OCI-LY7 (cell line): ENCODE results near the gene NKAIN2. TPM values are rescaled to one million over a fixed set of nuclear protein-coding genes. Genes with fewer than 3 reads are reported as not detected.

Experiments
- BruUV-seq: library from RNA; stranded (reverse); fragments of 400-500 nt; replicated peaks from 2 replicates; lab custom pipeline; 2021; lab: Mats Ljungman, UMichigan
- CTCF ChIA-PET: fragments of 300-600 bp; sonication (Branson Sonifier 250); formaldehyde crosslinking; loops from one replicate; lab custom pipeline; 2022; ENCODE audit warnings: antibody characterized with exemption; ENCODE audit not compliant: unreplicated experiment; lab: Charles Lee
- POLR2A ChIA-PET: fragments of 300-600 bp; sonication (Branson Sonifier 250); formaldehyde crosslinking; loops from one replicate; lab custom pipeline; 2022; ENCODE audit warnings: antibody characterized with exemption; lab: Charles Lee
- DNase-seq: peaks from one replicate; pipeline ENCODE4 v3.0.0-alpha.2; 2015; ENCODE audit warnings: low spot score
- H2AFZ ChIP-seq: fragments of 200-600 bp; sonication (generic), shearing (Covaris generic); 2 replicates; pipeline ENCODE4 v1.6.1; 2014; ENCODE audit warnings: mild to moderate bottlenecking, antibody characterized with exemption, low read length, moderate library complexity
- H3K27ac ChIP-seq: fragments of 200-600 bp; sonication (generic); 2 replicates; pipeline ENCODE4 v1.5.1; 2014; ENCODE audit warnings: mixed run types, low read depth, mild to moderate bottlenecking, moderate library complexity, low read length, inconsistent platforms; ENCODE audit not compliant: poor library complexity, severe bottlenecking
- H3K36me3 ChIP-seq: fragments of 200-600 bp; sonication (generic); 2 replicates; pipeline ENCODE4 v1.6.1; 2014; ENCODE audit warnings: mild to moderate bottlenecking, antibody characterized with exemption, low read length, moderate library complexity, mixed read lengths; ENCODE audit not compliant: insufficient read depth
- H3K4me1 ChIP-seq: fragments of 200-600 bp; sonication (generic); 2 replicates; pipeline ENCODE4 v1.5.1; 2014; ENCODE audit warnings: mild to moderate bottlenecking, low read length; ENCODE audit not compliant: insufficient read depth, poor library complexity, severe bottlenecking
- H3K4me2 ChIP-seq: fragments of 200-600 bp; sonication (generic); 2 replicates; pipeline ENCODE4 v1.6.1; 2014; ENCODE audit warnings: mild to moderate bottlenecking, low read length
- H3K4me3 ChIP-seq: fragments of 200-600 bp; sonication (generic); 2 replicates; pipeline ENCODE4 v1.5.1; 2014; ENCODE audit warnings: mild to moderate bottlenecking, low read depth, low read length; ENCODE audit not compliant: poor library complexity, severe bottlenecking
- H3K79me2 ChIP-seq: fragments of 200-600 bp; sonication (generic); 2 replicates; pipeline ENCODE4 v1.6.1; 2016; ENCODE audit warnings: low read depth, mild to moderate bottlenecking, low read length, moderate library complexity, mixed read lengths; ENCODE audit not compliant: insufficient read depth
- H3K9me2 ChIP-seq: fragments of 200-600 bp; sonication (generic); 2 replicates; pipeline ENCODE4 v1.6.1; 2016; ENCODE audit warnings: mild to moderate bottlenecking, low read length, mixed read lengths; ENCODE audit not compliant: insufficient read depth
- H3K9me3 ChIP-seq: fragments of 200-600 bp; sonication (generic); 2 replicates; pipeline ENCODE4 v1.6.1; 2014; ENCODE audit warnings: mild to moderate bottlenecking, mixed run types, low read length, mixed read lengths
- H4K20me1 ChIP-seq: fragments of 200-600 bp; sonication (generic); 2 replicates; pipeline ENCODE4 v1.6.1; 2014; ENCODE audit warnings: mild to moderate bottlenecking, antibody characterized with exemption, low read length, moderate library complexity, mixed read lengths; ENCODE audit not compliant: insufficient read depth
- EZH2phosphoT487 ChIP-seq: fragments of 200-600 bp; sonication (generic); IDR thresholded peaks from 2 replicates; pipeline ENCODE4 v1.6.1; 2018; ENCODE audit warnings: low read depth, borderline replicate concordance, mild to moderate bottlenecking, mixed run types, antibody characterized with exemption, low read length, moderate library complexity, mixed read lengths
- intact Hi-C: fragments of 100-400 bp; cut with micrococcal nuclease; formaldehyde crosslinking; loops from one replicate; pipeline ENCODE4 v1.10.0; 2022; ENCODE audit not compliant: unreplicated experiment
- total RNA-seq, 2 experiments: library from RNA; depleted of rRNA in 1 of 2; stranded (reverse); fragments of >200 nt in 1 of 2; shearing (Covaris generic) in 1 of 2; gene quantifications; 2 replicates each; pipeline ENCODE4 v1.2.3, GENCODE V29; 2014 to 2022
- TF ChIP-seq, protein P1 (sequence below): fragments of 200-600 bp; sonication (generic); conservative IDR thresholded peaks from 2 replicates; pipeline ENCODE4 v1.5.1; 2014; ENCODE audit warnings: mild to moderate bottlenecking, antibody characterized with exemption, low read length, moderate library complexity, mixed read lengths

Gene NKAIN2
- total RNA-seq, 2 experiments from 2014 or later: not detected

DNA sequence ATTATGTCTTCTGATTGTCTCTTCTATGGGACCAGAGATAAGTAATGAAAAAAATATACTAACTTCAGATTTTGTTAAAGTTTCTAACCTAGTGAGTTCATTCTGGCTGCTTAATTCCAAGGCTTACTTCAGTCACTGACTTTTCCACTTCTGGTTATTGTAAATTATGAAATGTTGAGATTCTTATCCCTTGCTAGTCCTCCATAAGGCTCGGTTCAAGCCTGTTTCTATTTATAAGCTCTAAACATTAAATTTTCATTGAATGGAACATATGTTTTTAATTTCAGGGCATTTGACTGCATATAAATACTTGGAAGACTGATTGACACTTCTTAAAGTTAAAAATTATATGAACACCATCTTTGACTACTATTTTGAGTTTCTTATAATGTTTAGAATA lies 23.6 kb upstream of the NKAIN2 start:
- CTCF ChIA-PET: no interaction called here
- BruUV-seq: no TSS peak

DNA sequence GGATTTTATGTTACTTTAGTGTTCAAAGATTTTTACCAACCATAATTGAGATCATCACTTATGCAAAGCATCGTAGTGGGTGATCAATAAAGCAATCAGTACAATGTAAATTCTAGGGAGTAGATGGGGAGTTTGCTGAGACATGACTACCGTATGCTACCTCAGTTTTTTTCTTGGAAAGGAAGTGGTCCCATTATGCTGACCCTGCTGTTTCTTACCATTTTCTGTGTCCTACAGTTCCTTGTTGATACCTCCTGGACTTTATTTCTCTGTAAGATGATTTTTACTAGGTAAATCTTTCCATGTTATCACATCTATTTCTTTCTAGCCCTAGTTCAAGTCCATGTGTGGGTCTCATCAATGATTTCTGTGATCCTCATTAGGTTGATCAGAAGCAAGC lies 19.3 kb upstream of the NKAIN2 start:
- TF ChIP-seq EZH2phosphoT487: no peak
- TF ChIP-seq, protein P1, sequence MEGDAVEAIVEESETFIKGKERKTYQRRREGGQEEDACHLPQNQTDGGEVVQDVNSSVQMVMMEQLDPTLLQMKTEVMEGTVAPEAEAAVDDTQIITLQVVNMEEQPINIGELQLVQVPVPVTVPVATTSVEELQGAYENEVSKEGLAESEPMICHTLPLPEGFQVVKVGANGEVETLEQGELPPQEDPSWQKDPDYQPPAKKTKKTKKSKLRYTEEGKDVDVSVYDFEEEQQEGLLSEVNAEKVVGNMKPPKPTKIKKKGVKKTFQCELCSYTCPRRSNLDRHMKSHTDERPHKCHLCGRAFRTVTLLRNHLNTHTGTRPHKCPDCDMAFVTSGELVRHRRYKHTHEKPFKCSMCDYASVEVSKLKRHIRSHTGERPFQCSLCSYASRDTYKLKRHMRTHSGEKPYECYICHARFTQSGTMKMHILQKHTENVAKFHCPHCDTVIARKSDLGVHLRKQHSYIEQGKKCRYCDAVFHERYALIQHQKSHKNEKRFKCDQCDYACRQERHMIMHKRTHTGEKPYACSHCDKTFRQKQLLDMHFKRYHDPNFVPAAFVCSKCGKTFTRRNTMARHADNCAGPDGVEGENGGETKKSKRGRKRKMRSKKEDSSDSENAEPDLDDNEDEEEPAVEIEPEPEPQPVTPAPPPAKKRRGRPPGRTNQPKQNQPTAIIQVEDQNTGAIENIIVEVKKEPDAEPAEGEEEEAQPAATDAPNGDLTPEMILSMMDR: no peak
- DNase-seq: no peak
- POLR2A ChIA-PET: no interaction called here
- Histone ChIP-seq H3K4me2 (no peak overlapping the region), H3K79me2 (no peaks in the 10 kb centered on the region), H3K27ac (no peak overlapping the region), H3K36me3 (no peaks in the 10 kb centered on the region), H4K20me1 (no peaks in the 10 kb centered on the region), H3K4me1 (no peaks in the 10 kb centered on the region), H3K4me3 (no peak overlapping the region), H2AFZ (no peak overlapping the region), H3K9me2 (no peaks in the 10 kb centered on the region), H3K9me3 (no peaks in the 10 kb centered on the region)
- no TSS peak for BruUV-seq
- CTCF ChIA-PET: no interaction called here
- intact Hi-C loops: no loop called here

More for the DNA sequence above, 23.6 kb upstream of the NKAIN2 start:
- no peaks in the 10 kb centered on the region for H3K36me3 ChIP-seq
- H3K4me3 ChIP-seq: no peak overlapping the region
- H3K4me1 ChIP-seq: no peaks in the 10 kb centered on the region
- no peaks in the 10 kb centered on the region for H4K20me1 ChIP-seq
- H3K4me2 ChIP-seq: no peak overlapping the region
- H3K9me2 ChIP-seq: no peaks in the 10 kb centered on the region
- DNase-seq: no peak
- TF ChIP-seq EZH2phosphoT487: no peak
- TF ChIP-seq, protein P1: no peak
- no peaks in the 10 kb centered on the region for H3K9me3 ChIP-seq
- POLR2A ChIA-PET: interaction anchor here (0.6 kb wide), 1 partner anchor 1286 kb away, joined by 3 read pairs; no protein-coding TSS in a partner anchor
- intact Hi-C loops: no loop called here
- H3K27ac ChIP-seq: no peak overlapping the region
- H3K79me2 ChIP-seq: no peaks in the 10 kb centered on the region
- no peak overlapping the region for H2AFZ ChIP-seq

DNA sequence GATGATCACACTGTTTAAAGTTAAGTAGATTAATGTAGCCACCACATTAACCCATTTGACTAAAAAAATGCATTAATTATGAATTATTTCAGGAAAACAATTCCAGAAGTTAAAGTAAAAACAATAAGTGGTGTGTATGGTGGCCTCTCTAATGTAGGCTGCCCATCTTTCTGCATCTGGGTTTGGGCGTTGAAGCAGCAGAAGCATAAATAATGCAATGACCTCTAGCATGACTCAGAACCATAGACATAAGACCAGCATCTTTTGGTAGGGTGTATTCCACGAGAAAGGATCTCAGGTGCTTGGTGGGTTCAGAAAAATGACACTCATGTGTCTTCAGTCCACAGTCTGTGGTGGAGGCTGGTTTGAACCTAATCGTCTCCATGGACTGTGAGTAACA lies 18.6 kb upstream of the NKAIN2 start:
- POLR2A ChIA-PET: no interaction called here
- BruUV-seq: no TSS peak
- intact Hi-C loops: no loop called here

More for the DNA sequence above, 18.6 kb upstream of the NKAIN2 start:
- no peak overlapping the region for H3K27ac ChIP-seq
- no peak overlapping the region for H2AFZ ChIP-seq
- no peak for DNase-seq
- CTCF ChIA-PET: no interaction called here
- no peak overlapping the region for H3K4me3 ChIP-seq
- H3K9me3 ChIP-seq: no peaks in the 10 kb centered on the region
- TF ChIP-seq, protein P1: no peak
- no peak for TF ChIP-seq EZH2phosphoT487
- no peaks in the 10 kb centered on the region for H3K79me2 ChIP-seq
- H3K36me3 ChIP-seq: no peaks in the 10 kb centered on the region
- H3K4me2 ChIP-seq: no peak overlapping the region
- H3K4me1 ChIP-seq: no peaks in the 10 kb centered on the region
- no peaks in the 10 kb centered on the region for H4K20me1 ChIP-seq
- H3K9me2 ChIP-seq: no peaks in the 10 kb centered on the region
